H7 (cell line): ENCODE measurements around the gene GDF11. TPM values are rescaled to one million over a fixed set of nuclear protein-coding genes. Genes with fewer than 3 reads are reported as not detected.
A peak's percentile ranks its signal among the peaks of the same experiment; 100 is the strongest.

Experiments
- DNase-seq: peaks from one replicate; pipeline ENCODE4 v3.0.0; 2012
- H3K27me3 ChIP-seq: 2 replicates; pipeline ENCODE4 v1.6.0; 2011; ENCODE audit warnings: mild to moderate bottlenecking, low read length; ENCODE audit not compliant: control insufficient read depth, insufficient read depth
- H3K36me3 ChIP-seq: replicated peaks from 2 replicates; pipeline ENCODE4 v1.5.1; 2011; ENCODE audit warnings: low read length; ENCODE audit not compliant: control insufficient read depth, insufficient read depth
- H3K4me3 ChIP-seq: 2 replicates; pipeline ENCODE4 v1.5.1; 2011; ENCODE audit warnings: low read depth, mild to moderate bottlenecking, control low read depth, low read length, moderate library complexity; ENCODE audit not compliant: insufficient read depth
- total RNA-seq: library from RNA; depleted of rRNA; stranded (reverse); fragments of >200 nt; shearing (Covaris generic); gene quantifications from 2 replicates; pipeline ENCODE4 v1.2.3, GENCODE V29; 2014

Gene GDF11
- total RNA-seq, 1 experiment from 2014 or later, result 11.1 TPM

DNA sequence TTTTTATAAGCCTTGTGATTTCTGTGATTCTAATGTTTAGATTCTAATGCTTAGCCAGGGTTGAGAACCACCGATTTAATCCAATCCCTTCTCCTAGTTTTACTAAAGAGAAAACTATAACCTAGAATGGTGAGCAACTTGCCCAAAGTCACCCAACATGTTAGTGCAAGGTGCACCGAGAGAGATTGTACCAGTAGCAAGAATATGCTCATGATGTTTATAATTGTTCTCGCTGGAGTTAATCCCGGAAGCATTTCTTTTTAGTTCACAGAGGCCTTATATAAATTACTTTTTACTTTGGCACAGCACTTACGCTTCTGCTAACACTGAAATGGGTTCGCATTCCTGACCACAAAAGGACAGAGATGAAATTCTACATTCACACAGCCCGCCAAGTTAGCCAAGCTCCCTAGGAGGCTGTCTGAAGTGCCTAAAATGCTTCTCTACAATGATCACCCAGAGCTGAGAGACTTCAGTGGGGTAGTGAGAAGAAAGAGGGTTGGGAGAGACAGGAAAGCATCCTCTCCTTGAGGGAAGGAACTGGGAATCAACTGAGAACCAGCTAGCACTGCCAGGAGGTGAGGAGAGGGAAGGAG lies 27.7 kb upstream of the GDF11 start:
- Histone ChIP-seq H3K4me3 (peak overlapping the region; percentile 92), H3K36me3 (no peaks in the 10 kb centered on the region), H3K27me3 (peaks cover 5% of the 10 kb centered on the region; the same call in 1 of the 2 replicates)
- DNase-seq, result no peak

DNA sequence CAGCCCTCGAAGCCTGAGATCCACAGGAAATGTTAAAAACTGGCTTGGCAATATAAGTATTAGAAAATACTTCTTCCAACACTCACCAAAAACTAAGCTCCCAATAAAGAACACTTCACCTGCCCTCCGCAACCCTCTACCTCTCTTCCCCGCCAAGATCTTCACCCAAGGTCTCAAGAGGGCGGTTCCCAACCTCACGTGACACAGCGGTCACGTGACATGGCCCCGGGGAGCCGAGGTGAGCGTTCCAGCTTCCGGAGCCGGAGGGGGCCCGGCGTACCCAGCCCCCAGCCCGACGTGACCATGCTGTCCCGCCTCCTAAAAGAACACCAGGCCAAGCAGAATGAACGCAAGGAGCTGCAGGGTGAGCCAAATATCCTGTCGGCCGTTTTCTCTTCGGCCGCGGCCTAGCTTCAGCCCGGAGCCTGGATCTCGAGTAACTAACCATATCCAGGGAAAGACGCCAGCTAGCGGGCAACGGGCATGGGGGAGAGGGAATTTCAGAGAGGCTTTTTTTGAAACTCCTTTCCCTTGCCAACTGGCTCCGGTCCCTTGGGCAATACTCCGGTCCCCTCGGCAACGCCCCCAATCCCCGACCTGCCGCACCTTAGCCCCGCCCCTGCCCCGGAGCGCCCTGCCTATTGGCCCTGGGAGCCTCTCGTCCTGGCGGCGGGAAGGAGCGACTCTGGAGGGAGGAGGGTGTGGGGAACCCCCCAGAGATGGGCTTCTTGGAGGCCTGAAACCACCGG lies 26.9 kb upstream of the GDF11 start, which contains the start of gene BLOC1S1:
TSS of gene BLOC1S1 (plus strand) at position 214 of the 749 bp plus-strand sequence. CDS start at position 220, 6 bp downstream.
- H3K36me3 ChIP-seq, result no peaks in the 10 kb centered on the region
- peak within 1 kb of the TSS; percentile 92 for H3K4me3 ChIP-seq
- H3K27me3 ChIP-seq, result peaks cover 5% of the 10 kb centered on the region; the same call in 1 of the 2 replicates
- DNase-seq, result peak; percentile 98

DNA sequence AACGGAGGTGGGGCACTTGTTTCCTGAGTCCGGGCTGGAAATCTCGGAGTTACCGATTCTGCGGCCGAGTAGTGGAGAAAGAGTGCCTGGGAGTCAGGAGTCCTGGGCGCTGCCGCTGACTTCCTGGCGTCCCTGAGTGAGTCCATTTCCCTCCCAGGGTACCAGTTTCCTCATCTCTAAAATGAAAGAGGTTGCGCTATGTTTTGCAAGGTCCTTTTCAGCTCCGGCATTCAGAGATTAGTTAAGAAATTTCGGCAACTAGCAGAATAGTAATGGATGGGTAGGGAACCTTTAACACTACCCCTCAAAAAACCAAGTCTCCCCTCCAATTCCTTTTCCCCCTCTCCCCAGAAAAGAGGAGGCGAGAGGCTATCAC lies 26.4 kb upstream of the GDF11 start:
- H3K36me3 ChIP-seq, result no peaks in the 10 kb centered on the region
- peaks cover 5% of the 10 kb centered on the region; the same call in 1 of the 2 replicates for H3K27me3 ChIP-seq
- peak overlapping the region; percentile 92 for H3K4me3 ChIP-seq
- no peak for DNase-seq

DNA sequence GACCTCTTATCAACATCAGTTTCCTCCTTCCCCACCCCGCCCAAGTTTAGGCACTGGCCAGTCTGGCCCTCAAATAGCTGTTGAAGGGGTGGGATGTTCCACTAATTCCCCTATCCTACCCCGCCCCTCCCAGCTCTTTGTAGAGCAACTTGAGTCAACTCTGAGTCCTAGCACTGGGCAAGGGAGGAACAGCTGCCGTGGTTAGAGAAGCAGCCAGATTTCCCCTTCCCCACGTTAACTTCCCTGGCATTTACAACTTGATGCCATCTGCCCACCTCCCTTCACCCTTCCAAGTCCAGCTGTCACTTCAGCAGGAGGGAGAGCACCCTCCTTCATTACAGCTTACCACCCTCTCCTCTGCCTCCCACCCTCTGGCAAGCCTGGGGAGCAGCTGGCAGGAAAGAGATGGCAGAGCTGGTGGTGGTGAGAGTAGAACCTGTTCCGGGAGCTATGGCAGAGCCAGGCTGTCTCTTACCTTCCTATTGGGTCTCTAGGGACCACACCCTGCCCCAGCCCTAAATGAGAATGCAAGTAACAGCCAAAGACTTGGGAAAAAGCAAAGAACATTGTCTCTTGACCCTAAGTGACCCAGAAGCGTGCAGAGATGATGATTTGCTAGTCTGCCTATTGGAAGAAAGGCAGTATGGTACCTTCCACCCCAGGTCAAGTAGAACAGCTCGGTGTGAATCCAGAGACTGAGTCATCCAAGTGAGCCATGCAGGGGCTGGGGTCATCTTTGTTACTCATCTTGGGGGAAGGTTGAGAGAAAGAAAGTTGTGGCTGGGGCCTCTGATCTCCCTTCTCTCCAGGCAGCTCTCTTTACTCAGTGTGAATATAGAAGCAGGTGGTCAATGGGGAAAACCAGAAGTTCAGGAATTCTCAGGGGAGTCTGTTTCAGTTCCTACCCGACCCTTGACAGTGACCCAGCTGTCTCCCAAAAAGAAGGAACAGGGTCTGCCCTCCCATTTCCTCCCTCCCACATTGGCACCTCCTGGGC lies 25.6 kb upstream of the GDF11 start:
- peak; percentile 39 for DNase-seq
- Histone ChIP-seq H3K36me3 (no peaks in the 10 kb centered on the region), H3K4me3 (peak overlapping the region; percentile 92), H3K27me3 (peaks cover 2% of the 10 kb centered on the region; the same call in 1 of the 2 replicates)

DNA sequence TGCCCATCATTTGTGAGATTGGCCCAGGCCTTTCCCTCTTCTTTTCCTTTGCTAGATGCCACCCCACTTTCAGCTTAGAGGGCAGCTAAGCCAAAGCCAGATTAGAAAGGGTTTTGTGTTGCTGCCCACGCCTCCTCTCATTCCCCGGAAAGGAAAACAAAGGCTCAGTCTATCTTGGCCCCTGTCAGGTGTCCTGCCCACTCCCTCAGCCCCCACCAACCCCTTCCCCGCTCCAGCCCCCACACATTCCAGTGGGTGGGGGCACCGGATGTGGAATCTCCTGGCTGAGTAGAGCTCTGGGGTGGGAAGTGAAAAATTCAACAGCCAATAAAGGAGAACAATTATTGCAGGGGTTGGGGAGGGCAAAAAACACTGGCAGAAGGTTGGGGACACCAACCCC lies 24.9 kb upstream of the GDF11 start:
- Histone ChIP-seq H3K27me3 (no peaks in the 10 kb centered on the region), H3K4me3 (no peak overlapping the region), H3K36me3 (no peaks in the 10 kb centered on the region)
- peak; percentile 80 for DNase-seq

DNA sequence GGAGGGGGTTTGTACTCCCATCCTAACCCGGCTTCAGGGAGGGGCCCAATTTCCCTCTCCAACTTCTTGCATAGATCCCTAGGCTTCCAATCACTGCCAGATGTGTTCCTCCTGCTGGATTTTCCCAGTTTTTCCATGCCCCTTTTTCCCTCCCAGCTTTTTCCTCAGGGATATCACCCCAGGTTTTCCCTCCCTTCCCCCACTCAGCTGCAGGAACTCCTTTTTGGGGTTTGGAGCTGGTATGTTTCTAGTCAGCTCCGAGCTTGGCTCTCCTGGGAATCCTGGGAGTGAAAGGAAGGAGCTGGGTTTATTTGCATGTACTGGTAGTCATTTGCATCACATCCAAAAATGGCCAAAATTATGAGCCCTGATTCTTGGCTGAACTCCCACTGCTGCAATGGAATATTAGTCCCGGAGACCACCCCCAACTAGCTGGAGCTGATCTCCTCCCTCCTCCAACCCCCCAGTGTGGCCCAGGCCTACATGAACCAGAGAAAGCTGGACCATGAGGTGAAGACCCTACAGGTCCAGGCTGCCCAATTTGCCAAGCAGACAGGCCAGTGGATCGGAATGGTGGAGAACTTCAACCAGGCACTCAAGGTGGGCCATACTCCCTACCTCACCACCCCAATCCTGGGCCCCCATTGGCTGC lies 24.2 kb upstream of the GDF11 start:
- DNase-seq, result peak; percentile 40
- H3K36me3 ChIP-seq, result peaks cover 1% of the 10 kb centered on the region; the same call in 1 of the 2 replicates
- no peak overlapping the region for H3K4me3 ChIP-seq
- H3K27me3 ChIP-seq, result no peaks in the 10 kb centered on the region

DNA sequence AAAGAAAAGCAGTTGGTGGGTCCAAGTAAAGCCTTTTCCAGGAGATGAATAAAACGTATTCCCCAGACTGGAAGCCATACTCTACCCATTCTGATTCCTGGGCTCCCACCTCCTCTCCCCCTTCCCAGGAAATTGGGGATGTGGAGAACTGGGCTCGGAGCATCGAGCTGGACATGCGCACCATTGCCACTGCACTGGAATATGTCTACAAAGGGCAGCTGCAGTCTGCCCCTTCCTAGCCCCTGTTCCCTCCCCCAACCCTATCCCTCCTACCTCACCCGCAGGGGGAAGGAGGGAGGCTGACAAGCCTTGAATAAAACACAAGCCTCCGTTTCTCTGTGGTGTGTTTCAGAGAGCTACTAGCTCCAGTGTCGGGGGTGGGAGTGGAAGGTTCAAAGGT lies 23.6 kb upstream of the GDF11 start:
- Histone ChIP-seq H3K27me3 (no peaks in the 10 kb centered on the region), H3K4me3 (no peak overlapping the region), H3K36me3 (peaks cover 7% of the 10 kb centered on the region)
- DNase-seq, result no peak

DNA sequence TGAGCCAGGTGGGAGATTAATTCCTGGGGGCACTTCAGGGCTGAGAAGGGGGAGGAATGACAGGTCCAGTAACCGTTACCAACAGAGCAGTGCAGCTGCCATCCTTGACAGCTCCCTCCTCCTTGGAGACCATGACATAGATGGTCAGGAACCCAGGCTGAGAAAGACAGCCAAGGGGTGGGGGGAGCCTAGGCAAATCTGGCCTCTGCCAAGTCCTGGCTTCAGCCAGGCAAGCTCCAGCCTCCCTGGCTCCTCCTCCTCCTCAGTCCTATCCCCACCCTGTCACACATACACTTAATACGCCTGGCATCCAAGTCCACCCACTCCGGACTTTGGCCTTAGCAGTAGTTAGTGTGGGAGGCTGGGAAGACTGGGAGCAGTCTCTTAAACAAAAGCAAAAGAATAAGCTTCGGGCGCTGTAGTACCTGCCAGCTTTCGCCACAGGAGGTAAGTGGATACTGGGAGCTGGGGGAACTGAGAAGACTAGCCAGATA lies 22.8 kb upstream of the GDF11 start, which contains the start of gene RDH5:
TSS of gene RDH5 (plus strand) at position 323 of the 494 bp plus-strand sequence. CDS start 792 bp downstream, outside the sequence.
- DNase-seq, result no peak
- peaks cover 12% of the 10 kb centered on the region for H3K36me3 ChIP-seq
- H3K4me3 ChIP-seq, result no peak within 1 kb of the TSS
- H3K27me3 ChIP-seq, result no peaks in the 10 kb centered on the region

DNA sequence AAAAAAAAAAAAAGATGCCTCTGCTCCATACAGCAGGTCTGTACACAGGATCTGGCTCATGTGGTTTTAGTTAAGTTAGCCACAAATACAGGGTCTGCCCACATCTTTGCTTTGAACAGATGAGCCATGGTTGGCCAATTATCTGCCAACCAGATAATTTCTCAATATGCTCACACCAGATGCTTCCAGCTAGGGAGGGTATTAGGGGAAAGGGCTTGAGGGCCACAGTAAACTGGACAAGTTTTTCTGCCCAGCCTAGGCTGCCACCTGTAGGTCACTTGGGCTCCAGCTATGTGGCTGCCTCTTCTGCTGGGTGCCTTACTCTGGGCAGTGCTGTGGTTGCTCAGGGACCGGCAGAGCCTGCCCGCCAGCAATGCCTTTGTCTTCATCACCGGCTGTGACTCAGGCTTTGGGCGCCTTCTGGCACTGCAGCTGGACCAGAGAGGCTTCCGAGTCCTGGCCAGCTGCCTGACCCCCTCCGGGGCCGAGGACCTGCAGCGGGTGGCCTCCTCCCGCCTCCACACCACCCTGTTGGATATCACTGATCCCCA lies 22.0 kb upstream of the GDF11 start:
- peak; percentile 81 for DNase-seq
- Histone ChIP-seq H3K27me3 (no peaks in the 10 kb centered on the region), H3K36me3 (peaks cover 18% of the 10 kb centered on the region), H3K4me3 (no peak overlapping the region)

DNA sequence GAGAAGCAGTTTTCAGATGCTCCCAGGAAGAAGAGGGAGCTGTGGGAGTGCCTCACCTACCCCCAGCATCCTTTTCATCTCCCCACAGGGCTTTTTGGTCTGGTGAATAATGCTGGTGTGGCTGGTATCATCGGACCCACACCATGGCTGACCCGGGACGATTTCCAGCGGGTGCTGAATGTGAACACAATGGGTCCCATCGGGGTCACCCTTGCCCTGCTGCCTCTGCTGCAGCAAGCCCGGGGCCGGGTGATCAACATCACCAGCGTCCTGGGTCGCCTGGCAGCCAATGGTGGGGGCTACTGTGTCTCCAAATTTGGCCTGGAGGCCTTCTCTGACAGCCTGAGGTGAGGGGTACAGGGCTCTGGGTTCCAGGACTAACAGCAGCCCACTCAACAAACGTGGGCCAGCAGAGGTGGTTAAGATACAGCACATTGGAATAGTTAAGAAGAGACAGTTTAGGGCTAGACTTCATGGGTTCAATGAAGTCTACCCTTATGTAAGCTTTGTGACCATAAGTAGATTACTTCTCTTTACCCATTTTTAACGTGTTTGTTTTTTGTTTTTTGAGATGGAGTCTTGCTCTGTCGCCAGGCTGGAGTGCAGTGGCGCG lies 21.2 kb upstream of the GDF11 start:
- Histone ChIP-seq H3K27me3 (no peaks in the 10 kb centered on the region), H3K4me3 (no peak overlapping the region), H3K36me3 (peaks cover 23% of the 10 kb centered on the region)
- DNase-seq, result peak; percentile 38

DNA sequence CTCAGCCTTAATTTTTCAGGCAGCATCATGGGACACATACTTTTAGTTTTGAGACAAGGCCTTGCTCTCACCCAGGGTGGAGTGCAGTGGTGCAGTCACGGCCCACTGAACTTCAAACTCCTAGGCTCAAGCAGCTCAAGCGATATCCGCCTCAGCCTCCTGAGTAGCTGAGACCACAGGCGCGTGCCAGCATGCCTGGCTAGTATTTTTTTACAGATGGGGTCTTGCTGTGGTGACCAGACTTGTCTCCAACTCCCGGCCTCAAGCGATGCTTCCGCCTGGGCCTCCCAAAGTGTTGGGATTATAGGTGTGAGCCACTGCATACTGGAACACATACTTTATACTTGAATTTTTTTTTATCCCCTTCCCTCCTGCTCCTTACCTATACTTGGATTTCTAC lies 20.0 kb upstream of the GDF11 start:
- no peaks in the 10 kb centered on the region for H3K27me3 ChIP-seq
- no peak for DNase-seq
- H3K4me3 ChIP-seq, result no peak overlapping the region
- peaks cover 26% of the 10 kb centered on the region for H3K36me3 ChIP-seq

DNA sequence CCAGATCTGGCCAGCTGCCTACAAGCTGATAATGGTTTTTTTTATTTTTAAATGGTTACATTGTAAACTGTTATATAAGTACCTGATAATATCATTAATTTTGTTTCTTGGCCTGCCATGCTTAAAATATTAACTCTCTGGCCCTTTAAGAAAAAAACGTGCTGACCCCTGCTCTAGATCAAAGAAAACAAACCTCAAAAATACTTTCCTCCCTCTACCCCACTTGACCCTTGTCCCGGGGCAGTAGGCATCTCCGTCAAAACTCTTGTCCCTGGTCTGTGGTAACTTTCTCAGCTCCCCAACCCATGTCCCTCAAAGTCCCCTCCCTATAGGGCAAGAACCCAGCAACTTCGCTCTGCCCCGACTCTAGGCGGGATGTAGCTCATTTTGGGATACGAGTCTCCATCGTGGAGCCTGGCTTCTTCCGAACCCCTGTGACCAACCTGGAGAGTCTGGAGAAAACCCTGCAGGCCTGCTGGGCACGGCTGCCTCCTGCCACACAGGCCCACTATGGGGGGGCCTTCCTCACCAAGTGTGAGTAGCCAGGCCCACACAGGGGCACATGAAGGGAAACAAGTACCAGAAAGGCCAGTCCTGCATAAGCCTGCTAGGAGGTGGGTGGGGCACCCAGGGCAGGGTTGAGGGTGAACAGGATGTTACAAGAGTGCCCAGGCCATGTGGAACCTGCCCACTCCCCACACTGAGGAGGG lies 19.3 kb upstream of the GDF11 start:
- no peak overlapping the region for H3K4me3 ChIP-seq
- H3K36me3 ChIP-seq, result peaks cover 26% of the 10 kb centered on the region
- H3K27me3 ChIP-seq, result no peaks in the 10 kb centered on the region
- no peak for DNase-seq
